Measurements from ENCODE around the gene CRYBG1.
"Not testable (repeated sequence)": the region's sequence is repeated elsewhere in the genome, so short reads cannot be mapped to it uniquely, and the experiment has no call there.

The CRYBG1 gene

GRCh38 chr6:106530026-106530425 lies 169.5 kb downstream of the CRYBG1 start:
- DNase-seq, result no peak

DNA sequence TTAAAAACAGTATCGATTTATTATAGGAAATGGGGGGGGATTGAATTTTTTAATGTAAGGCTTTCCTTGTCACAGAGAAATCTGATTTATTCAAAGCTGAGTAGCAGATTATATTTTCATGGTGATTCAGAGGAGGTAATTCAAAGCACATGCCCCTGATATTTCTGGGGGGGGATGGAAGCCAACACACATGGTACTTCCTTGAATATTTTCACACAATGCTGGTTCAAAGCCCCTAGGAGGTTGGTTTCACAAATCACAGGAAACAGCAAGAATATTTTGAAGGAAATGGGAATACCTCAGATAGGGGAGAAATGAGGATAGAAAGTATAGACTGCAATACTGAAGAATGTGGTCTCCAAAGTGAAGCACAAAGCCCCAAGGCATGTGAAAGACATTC lies 170.0 kb downstream of the CRYBG1 start:
- DNase-seq, result no peak

- no peak for DNase-seq
Measured at GRCh38 chr6:106533054-106533453, 172.5 kb downstream of the CRYBG1 start.

DNA sequence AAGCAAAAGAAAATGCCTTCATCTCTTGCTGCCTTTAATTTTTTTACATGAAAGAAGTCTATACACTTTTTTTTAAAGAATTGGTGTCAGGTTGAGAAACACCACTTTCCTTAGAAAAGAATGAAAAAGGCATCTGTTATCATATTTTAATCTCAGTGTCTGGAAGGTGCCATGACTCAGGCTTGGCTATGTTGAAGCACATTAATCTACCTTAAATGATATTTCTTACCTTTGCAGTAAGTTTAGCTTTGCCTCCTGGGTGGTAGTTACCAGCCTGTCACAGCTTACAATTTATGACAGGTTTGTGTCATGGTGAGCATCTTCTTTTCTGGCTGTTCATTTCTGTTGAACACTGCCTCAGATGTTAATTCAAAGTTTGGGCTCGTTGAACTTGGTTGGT lies 173.5 kb downstream of the CRYBG1 start:
- DNase-seq, result no peak

DNA sequence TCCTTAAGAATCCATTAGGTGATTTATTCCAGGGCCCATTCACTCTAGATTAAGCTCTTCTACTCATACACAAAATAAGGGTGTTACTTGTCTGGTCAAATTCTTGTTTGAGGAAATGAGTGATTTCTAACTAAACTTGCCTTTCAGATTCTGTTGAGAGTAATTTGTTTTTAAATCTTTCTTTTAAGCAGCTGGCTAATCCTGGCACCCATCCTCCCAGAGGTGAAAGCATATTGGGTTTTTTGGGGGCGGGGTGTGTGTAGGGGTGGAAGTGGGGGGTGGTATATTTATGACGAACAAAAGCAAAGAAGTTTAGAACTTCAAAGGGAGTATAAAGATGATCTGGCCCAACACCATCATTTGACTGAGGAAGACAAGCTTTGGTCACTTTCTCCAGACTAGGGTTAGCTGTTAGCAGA lies 174.1 kb downstream of the CRYBG1 start:
- no peak for DNase-seq

DNA sequence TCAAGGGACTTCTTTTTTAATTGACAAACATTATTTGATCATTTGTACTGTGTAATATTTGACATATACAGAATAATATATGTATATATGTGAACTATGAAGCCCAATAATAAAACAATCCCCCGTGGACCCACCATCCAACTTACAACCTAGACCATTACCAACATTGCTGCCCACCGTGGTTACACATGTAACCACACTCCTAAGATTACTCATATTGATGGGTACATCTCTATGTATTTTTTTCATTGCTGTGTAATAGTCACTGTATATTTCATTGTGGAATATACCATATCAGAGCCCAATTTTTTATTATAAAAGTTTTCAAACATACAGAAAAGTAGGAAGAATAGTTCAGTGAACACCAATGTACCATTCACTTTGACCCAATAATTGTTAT lies 174.5 kb downstream of the CRYBG1 start:
- no peak for DNase-seq

DNA sequence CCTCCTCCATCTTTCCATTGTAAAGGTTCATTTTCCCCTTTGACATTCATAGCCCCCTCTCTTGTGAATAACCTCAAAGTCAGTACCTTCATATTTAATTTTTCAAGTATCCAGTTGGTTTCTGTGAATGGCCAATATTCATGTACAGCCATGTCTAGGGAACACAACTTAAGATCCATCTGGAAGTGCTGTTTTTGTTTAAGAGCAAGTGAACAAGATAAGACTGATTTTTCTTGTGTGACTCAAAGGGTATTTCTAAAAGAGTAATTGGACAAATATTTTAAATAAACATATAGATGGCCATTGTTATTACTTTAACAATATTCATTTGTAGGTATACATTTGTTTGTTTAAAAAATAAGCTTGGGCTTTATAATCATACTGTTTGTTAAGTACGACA lies 175.8 kb downstream of the CRYBG1 start:
- DNase-seq, result no peak

- no peak for DNase-seq
Measured at GRCh38 chr6:106536851-106537250, 176.3 kb downstream of the CRYBG1 start.

- DNase-seq, result no peak
Measured at GRCh38 chr6:106537662-106538061, 177.1 kb downstream of the CRYBG1 start.

DNA sequence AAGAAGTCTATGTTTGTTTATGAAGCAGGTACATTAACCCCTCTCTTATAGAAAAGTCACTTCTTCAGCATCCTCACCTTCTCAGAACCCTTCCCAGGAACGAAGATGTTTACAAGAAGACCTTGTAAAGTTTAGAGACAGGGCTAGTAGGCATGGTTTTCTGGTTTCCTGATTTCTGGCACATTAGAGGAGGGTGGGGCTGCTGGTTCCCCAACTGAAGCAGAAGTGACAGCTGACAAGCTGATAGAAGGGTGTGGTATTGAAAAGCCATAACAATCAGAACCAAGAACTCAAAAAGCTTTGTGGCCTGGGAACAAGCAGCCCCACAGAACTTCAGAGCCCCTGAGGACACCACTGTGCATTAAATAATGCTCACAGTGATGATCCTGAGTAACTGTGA lies 177.6 kb downstream of the CRYBG1 start:
- no peak for DNase-seq

DNA sequence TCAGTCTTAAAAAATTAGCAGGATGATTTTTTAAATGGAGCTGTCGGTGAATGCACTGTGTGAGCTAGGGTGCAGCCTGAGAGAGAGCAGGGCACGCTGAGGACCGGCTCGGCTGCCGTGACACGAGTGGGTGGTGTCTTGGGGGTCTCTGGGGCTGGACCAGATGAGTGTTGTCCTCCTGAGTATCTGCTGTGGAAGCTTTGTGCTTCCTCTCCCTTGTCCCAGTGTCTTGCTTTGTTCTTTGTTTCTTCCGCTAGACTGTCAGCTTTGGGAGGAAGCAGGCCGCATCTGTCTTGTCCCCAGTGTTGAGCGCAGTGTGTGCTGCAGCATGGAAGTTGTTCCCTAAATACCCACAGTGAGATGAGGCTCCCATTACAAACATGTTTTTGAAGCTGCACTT lies 179.4 kb downstream of the CRYBG1 start:
- no peak for DNase-seq

DNA sequence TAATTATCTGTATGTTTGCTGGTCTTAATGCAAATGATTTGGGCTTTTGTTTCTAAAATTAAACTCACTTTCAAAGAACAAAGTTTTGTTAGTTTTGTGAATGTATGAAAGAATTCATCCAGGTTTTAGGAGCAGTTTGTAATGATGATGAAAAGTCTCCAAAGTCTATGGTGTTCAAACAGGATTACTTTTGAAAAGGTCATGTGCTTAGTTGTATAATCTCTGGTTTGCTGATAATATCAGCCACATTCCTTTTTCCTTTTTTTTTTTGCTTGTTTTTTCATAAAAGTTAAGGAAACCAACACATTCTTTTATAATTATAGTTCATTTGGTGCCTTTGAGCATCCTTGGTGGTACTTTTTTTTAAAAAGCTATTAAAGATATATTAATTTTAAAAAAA lies 179.9 kb downstream of the CRYBG1 start:
- no peak for DNase-seq

DNA sequence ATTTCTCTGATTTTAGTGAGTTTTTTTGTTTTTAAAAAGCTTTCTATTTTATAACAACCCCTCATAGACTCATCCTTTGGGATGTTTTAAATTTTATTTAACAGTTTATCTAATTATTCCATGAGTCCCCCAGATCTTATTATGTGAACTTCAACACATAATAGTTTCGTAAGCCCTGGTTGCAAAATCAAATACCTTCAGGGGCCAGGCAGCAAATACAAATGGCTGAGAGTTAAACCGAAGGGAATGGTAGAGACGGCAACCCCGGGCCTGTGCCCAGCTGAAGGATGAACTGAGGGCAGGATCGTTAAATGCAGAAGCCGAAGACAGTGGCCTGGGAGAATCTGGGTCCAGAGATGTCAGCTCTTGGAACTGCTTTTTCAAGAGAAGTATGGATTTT lies 180.4 kb downstream of the CRYBG1 start:
- no peak for DNase-seq

DNA sequence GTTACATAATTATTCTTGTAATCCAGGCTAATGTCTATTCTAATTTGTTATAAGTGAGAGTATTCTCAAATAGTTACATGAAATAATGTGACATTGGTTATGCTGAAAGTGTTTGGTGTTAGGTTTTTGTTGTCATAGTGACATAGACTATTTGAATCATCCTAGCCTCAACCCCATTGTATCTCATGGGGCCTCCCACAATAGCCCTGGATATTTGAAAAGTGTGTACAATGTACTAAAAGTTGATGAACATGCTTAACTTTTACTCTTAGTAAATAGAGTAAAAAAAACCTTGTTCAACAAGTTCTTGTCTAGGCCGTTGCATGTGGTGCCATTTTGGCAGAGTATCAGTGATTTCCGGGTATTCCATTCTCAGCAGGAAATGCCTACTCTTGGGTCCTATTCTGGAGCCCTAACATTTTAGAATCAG lies 185.8 kb downstream of the CRYBG1 start:
- DNase-seq, result no peak

GRCh38 chr6:106546691-106547414 lies 186.3 kb downstream of the CRYBG1 start:
- peak; percentile 57 for DNase-seq

DNA sequence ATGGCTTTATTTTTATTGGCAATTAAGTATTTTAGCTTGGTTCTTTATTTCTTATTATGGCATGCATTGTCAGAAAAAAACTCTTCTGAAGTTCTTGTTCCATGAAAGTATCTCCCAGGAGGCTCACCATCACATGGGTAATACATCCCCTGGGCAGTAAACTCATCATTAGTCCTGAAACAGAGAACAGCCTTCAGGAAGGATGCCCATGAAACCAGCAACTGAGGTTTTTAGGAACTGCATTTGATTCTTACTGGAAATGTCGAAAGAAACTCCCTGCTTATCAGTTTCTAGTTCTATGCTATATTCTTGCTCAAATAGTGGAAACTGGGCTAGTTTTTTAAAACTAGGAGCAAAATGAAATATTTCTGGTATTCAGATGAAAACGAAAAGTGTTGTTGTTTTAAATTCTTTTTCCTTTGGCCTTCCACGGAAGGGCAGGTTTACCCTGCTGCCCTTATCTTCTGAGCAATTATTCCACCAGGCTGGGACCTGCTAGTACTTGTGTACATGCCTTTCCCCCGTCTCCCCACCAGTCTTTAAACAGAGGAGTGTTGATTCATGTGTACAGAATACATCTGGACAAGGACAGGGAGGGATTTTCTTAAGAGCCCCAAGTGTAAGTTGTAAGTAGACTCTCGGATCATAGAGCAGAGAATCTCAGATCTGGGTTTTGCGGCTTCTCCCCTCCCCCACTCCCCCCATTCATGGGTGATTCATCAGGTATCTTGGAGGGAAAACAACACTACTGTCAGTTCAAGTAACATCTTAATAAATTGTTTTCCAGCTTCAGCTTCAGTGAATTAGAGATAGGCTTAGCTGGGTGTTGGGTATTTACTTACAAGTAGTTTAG lies 187.3 kb downstream of the CRYBG1 start:
- DNase-seq, result no peak

GRCh38 chr6:106548926-106549455 lies 188.5 kb downstream of the CRYBG1 start:
- DNase-seq, result not testable (repeated sequence)

DNA sequence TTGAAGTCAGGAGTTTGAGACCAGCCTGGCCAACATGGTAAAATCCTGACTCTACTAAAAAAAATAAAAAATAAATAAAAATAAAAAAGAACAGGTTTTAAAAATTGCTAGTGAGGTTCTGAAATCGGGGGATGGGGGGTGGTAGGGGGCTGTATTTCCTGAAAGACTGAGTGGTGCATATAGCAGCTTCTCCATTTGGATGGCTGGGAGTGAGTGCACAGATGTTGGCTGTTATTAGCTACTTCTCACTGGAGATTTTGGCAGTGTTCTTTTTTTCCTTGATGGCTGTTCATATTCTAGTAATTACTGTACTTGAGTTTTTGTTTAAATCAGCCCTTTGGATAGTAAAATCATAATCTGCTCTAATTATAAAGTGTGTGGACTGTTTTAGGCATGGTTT lies 189.0 kb downstream of the CRYBG1 start:
- DNase-seq, result no peak

- no peak for DNase-seq
Measured at GRCh38 chr6:106551155-106551554, 190.6 kb downstream of the CRYBG1 start.

DNA sequence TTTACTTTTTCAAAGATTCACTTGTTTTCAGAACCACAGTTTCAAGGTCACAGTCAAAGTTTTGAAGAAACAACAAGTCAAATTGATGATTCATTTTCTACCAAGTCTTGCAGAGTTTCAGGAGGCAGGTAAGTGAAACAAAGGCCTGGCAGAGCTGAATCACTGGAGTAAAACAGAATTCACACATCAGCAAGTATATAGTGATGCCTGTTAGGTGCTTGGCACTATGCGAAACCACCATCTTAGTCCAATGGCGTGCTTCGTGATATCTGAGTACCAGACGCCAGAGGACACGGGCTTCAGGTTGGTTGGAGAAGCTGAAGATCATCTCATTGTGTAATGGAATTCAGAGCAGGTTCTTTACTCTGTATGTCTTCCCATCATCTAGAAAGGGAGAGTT lies 192.9 kb downstream of the CRYBG1 start:
- no peak for DNase-seq

GRCh38 chr6:106555767-106556166 lies 195.2 kb downstream of the CRYBG1 start:
- no peak for DNase-seq

GRCh38 chr6:106556368-106556960 lies 195.9 kb downstream of the CRYBG1 start:
- DNase-seq, result no peak

DNA sequence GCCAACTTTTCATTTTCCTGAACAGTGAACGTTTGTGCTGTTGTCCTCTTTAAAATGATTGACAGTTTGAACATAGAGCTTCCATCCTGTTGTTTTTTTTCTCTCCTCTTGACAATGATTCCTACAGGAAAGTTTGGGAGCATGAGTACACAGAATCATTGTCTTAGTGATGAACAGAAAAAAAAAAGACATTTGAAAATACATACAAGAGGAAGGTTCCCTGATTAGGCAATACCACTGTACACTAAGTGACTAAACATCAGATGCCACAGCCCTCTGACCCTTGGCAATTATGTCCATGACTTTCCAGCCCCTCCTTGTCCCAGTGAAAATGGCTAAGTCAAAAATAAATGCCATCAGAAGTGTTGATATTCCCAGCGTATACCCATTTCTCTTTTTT lies 197.3 kb downstream of the CRYBG1 start:
- no peak for DNase-seq

DNA sequence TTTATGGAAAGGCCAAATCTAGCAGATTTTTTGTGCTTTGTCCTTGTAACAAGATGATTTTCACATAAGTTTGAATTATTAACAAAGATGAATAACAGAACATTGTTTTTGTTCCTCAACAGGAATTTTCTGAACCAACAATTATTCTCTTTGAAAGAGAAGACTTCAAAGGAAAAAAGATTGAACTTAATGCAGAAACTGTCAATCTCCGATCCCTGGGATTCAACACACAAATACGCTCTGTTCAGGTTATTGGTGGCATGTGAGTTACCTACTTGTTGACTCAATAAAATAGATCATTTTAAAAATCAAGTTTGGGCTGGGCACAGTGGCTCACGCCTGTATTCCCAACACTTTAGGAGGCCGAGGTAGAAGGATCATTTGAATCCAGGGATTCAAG lies 197.8 kb downstream of the CRYBG1 start:
- DNase-seq, result no peak
